Measurements from ENCODE around the gene NAALADL2.

GRCh38 chr3:175443682-175444081 is 584.5 kb downstream of the NAALADL2 start:
- TF ChIP-seq CTCF (IDR thresholded peaks at IDR 0.05; ENCODE audit: extremely low read depth in 1 of 2, insufficient read depth in 1 of 2, low read depth in 1 of 2, low read length in 2 of 2) (no peak), EZH2 (IDR thresholded peaks at IDR 0.05; ENCODE audit: borderline replicate concordance, low read depth, low read length, severe bottlenecking) (no peak)

Measured in endothelial cell of umbilical vein (primary cell).